GM21360 (cell line): ENCODE results near the gene SEMA3A.
"Not testable (repeated sequence)": the region's sequence is repeated elsewhere in the genome, so short reads cannot be mapped to it uniquely, and the experiment has no call there.

ENCODE experiments used
- ATAC-seq: cut with Tn5 transposase; IDR thresholded peaks from one replicate; pipeline ENCODE4 v1.9.1; 2021; ENCODE audit warnings: mild to moderate bottlenecking, moderate library complexity; ENCODE audit not compliant: unreplicated experiment

SEMA3A gene

GRCh38 chr7:84073186-84073875 lies 121.3 kb downstream of the SEMA3A start:
- no peak for ATAC-seq

- no peak for ATAC-seq
These were observed 123.8 kb downstream of the SEMA3A start for GRCh38 chr7:84070770-84071169.

GRCh38 chr7:84069999-84070500 lies 124.5 kb downstream of the SEMA3A start:
- ATAC-seq: no peak

GRCh38 chr7:84069033-84069432 lies 125.6 kb downstream of the SEMA3A start:
- no peak for ATAC-seq

- not testable (repeated sequence) for ATAC-seq
These were observed 132.1 kb downstream of the SEMA3A start for GRCh38 chr7:84062489-84062901.

- no peak for ATAC-seq
These were observed 133.8 kb downstream of the SEMA3A start for GRCh38 chr7:84060760-84061261.

GRCh38 chr7:84060000-84060399 lies 134.6 kb downstream of the SEMA3A start:
- no peak for ATAC-seq

GRCh38 chr7:84058311-84059076 lies 136.1 kb downstream of the SEMA3A start:
- no peak for ATAC-seq

GRCh38 chr7:84057576-84057975 lies 137.0 kb downstream of the SEMA3A start:
- no peak for ATAC-seq

GRCh38 chr7:84055904-84056605 lies 138.5 kb downstream of the SEMA3A start:
- ATAC-seq: no peak

GRCh38 chr7:84055199-84055598 lies 139.4 kb downstream of the SEMA3A start:
- ATAC-seq: not testable (repeated sequence)

- no peak for ATAC-seq
These were observed 145.3 kb downstream of the SEMA3A start for GRCh38 chr7:84049071-84049836.

- ATAC-seq: no peak
These were observed 147.5 kb downstream of the SEMA3A start for GRCh38 chr7:84047085-84047484.

- no peak for ATAC-seq
These were observed 149.8 kb downstream of the SEMA3A start for GRCh38 chr7:84044834-84045233.

- ATAC-seq: no peak
These were observed 150.9 kb downstream of the SEMA3A start for GRCh38 chr7:84043661-84044191.

GRCh38 chr7:84042110-84042539 lies 152.5 kb downstream of the SEMA3A start:
- no peak for ATAC-seq

- no peak for ATAC-seq
These were observed 152.9 kb downstream of the SEMA3A start for GRCh38 chr7:84041649-84042048.

GRCh38 chr7:84040355-84040754 lies 154.2 kb downstream of the SEMA3A start:
- no peak for ATAC-seq

GRCh38 chr7:84039432-84039831 lies 155.2 kb downstream of the SEMA3A start:
- ATAC-seq: no peak

GRCh38 chr7:84027678-84028077 lies 166.9 kb downstream of the SEMA3A start:
- no peak for ATAC-seq
